ENCODE data around the gene ME3.

ME3 gene

DNA sequence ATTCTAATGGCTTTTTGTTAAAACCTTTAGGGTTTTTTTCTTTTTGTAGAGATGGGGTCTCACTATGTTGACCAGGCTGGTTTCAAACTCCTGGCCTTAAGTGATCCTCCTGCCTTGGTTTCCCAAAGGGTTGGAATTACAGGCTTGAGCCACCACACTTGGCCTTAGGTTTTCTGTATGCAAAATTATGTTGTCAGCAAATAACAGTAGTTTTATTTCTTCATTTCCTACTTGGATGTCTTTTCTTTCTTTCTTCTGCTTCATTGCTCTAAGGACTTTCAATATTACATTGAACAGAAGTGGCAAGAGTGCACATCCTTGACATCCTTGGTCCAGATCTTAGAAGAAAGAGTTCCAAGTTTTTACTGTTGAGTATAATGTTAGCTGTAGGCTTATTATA is 245.0 kb downstream of the ME3 start:
- TF ChIP-seq TAF1 (IDR thresholded peaks at IDR 0.05; ENCODE audit: low read depth) (no peak), RAD21 (IDR thresholded peaks at IDR 0.05; ENCODE audit: low read depth) (no peak), EP300 (IDR thresholded peaks at IDR 0.05; ENCODE audit: borderline replicate concordance) (no peak), CREB1 (IDR thresholded peaks at IDR 0.05; ENCODE audit: low read depth) (no peak), TCF12 (IDR thresholded peaks at IDR 0.05; ENCODE audit: low read depth) (no peak), NFIC (IDR thresholded peaks at IDR 0.05) (no peak), FOXM1 (IDR thresholded peaks at IDR 0.05; ENCODE audit: borderline replicate concordance, low read depth) (no peak), REST (IDR thresholded peaks at IDR 0.05; ENCODE audit: low read depth) (no peak), TEAD4 (IDR thresholded peaks at IDR 0.05) (no peak)
- TF ChIP-seq, protein P1, sequence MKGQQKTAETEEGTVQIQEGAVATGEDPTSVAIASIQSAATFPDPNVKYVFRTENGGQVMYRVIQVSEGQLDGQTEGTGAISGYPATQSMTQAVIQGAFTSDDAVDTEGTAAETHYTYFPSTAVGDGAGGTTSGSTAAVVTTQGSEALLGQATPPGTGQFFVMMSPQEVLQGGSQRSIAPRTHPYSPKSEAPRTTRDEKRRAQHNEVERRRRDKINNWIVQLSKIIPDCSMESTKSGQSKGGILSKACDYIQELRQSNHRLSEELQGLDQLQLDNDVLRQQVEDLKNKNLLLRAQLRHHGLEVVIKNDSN (IDR thresholded peaks at IDR 0.05), result no peak
- TF ChIP-seq, protein P2, sequence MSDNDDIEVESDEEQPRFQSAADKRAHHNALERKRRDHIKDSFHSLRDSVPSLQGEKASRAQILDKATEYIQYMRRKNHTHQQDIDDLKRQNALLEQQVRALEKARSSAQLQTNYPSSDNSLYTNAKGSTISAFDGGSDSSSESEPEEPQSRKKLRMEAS (IDR thresholded peaks at IDR 0.05), result no peak

DNA sequence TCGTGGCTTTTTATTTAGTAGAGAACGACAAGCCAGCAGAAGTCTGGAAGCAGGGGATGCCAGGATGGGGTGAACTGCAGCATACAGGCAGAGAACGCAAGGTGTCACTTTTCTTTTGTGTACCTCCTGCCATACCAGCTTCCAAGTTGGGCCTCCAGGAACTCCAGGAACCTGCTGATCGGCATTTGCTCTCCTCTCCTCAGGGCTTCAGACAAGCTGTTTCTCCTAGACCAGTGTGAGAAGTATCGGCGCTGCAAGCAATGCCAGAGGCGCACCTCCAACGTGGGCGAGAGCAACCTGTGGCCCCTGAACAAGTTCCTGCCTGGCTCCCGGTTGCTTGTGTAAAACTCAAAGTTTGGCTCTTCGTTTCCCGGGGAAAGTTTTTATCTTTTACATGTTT is 250.0 kb downstream of the ME3 start:
- TF ChIP-seq CREB1 (IDR thresholded peaks at IDR 0.05; ENCODE audit: low read depth), result no peak

GRCh38 chr11:86421946-86422345 is 250.5 kb downstream of the ME3 start:
- TF ChIP-seq ZBTB7A (IDR thresholded peaks at IDR 0.05; ENCODE audit: low read depth) (no peak), CEBPB (IDR thresholded peaks at IDR 0.05) (no peak), EP300 (IDR thresholded peaks at IDR 0.05; ENCODE audit: borderline replicate concordance) (no peak), RAD21 (IDR thresholded peaks at IDR 0.05; ENCODE audit: low read depth) (no peak), TEAD4 (IDR thresholded peaks at IDR 0.05) (no peak), YY1 (IDR thresholded peaks at IDR 0.05; ENCODE audit: low read depth) (no peak), TAF1 (IDR thresholded peaks at IDR 0.05; ENCODE audit: low read depth) (no peak), FOXM1 (IDR thresholded peaks at IDR 0.05; ENCODE audit: borderline replicate concordance, low read depth) (no peak), EGR1 (IDR thresholded peaks at IDR 0.05) (no peak), REST (IDR thresholded peaks at IDR 0.05; ENCODE audit: low read depth) (no peak), CREB1 (IDR thresholded peaks at IDR 0.05; ENCODE audit: low read depth) (no peak), NFIC (IDR thresholded peaks at IDR 0.05) (no peak), TCF12 (IDR thresholded peaks at IDR 0.05; ENCODE audit: low read depth) (no peak)
- TF ChIP-seq, protein P2 (IDR thresholded peaks at IDR 0.05), result no peak
- TF ChIP-seq, protein P1 (IDR thresholded peaks at IDR 0.05), result no peak

DNA sequence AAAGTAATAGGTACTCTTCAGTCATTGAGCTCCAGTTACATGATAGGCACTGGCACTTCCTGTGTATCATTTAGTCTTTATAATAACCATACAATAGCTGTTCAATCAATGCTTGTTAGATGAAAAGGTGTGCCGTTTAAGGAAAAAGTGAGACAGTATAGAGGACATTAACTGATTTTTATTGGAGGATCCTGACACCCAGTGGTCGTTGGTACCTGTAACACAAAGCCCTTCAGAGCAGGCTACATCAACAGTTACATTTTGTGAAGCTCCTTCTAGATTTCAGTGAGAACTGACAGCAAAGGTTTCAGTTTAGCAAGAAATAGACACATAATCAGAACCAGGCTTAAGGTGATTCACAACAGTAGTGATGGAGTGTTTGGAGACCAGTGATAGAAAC is 253.5 kb downstream of the ME3 start:
- TF ChIP-seq RAD21 (IDR thresholded peaks at IDR 0.05; ENCODE audit: low read depth) (peak; percentile 44), NFIC (IDR thresholded peaks at IDR 0.05) (no peak), ZBTB7A (IDR thresholded peaks at IDR 0.05; ENCODE audit: low read depth) (no peak), YY1 (IDR thresholded peaks at IDR 0.05; ENCODE audit: low read depth) (no peak)

DNA sequence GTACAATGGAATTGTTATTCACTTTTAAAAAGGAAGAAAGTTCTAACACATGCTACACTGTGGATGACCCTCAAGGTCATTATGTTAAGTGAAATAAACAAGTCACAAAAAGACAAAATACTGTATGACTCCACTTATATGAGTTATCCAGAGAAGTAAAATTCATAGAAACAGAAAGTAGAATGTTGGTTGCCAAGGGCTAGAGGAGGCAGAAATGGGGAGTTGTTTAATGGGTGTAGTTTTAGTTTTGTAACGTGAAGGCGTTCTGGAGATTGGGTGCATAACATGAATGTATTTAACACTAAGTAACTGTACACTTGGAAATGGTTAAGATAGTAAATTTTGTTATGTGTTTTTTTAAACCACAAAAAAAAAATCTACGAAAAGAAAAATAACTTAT is 253.9 kb downstream of the ME3 start:
- TF ChIP-seq, protein P1 (IDR thresholded peaks at IDR 0.05), result no peak

GRCh38 chr11:86418106-86418505 is 254.3 kb downstream of the ME3 start:
- TF ChIP-seq RAD21 (IDR thresholded peaks at IDR 0.05; ENCODE audit: low read depth) (no peak), REST (IDR thresholded peaks at IDR 0.05; ENCODE audit: low read depth) (no peak), TAF1 (IDR thresholded peaks at IDR 0.05; ENCODE audit: low read depth) (no peak), TCF12 (IDR thresholded peaks at IDR 0.05; ENCODE audit: low read depth) (no peak), CREB1 (IDR thresholded peaks at IDR 0.05; ENCODE audit: low read depth) (no peak), EGR1 (IDR thresholded peaks at IDR 0.05) (no peak), YY1 (IDR thresholded peaks at IDR 0.05; ENCODE audit: low read depth) (no peak), CEBPB (IDR thresholded peaks at IDR 0.05) (no peak), ZBTB7A (IDR thresholded peaks at IDR 0.05; ENCODE audit: low read depth) (no peak), TEAD4 (IDR thresholded peaks at IDR 0.05) (no peak), EP300 (IDR thresholded peaks at IDR 0.05; ENCODE audit: borderline replicate concordance) (no peak), NFIC (IDR thresholded peaks at IDR 0.05) (no peak)
- TF ChIP-seq, protein P1 (IDR thresholded peaks at IDR 0.05), result no peak

All from Ishikawa (cell line).